GM23338 (cell line): Measurements from ENCODE around the gene GMPPB.
A peak's percentile ranks its signal among the peaks of the same experiment; 100 is the strongest.

Experiments
- CREB1 ChIP-seq: fragments of 250-450 bp; sonication (Bioruptor Pico); IDR thresholded peaks from 2 replicates; pipeline ENCODE4 v1.5.0; 2020; ENCODE audit warnings: low read depth, mild to moderate bottlenecking, moderate library complexity
- EZH2 ChIP-seq: fragments of 200-600 bp; sonication (generic); IDR thresholded peaks from one replicate; pipeline ENCODE4 v1.8.0; 2017; ENCODE audit warnings: antibody characterized with exemption, mild to moderate bottlenecking, low read depth; ENCODE audit not compliant: unreplicated experiment
- EZH2phosphoT487 ChIP-seq: fragments of 200-600 bp; sonication (generic); IDR thresholded peaks from one replicate; pipeline ENCODE4 v1.8.1; 2018; ENCODE audit warnings: antibody characterized with exemption; ENCODE audit not compliant: unreplicated experiment
- JUNB ChIP-seq: IDR thresholded peaks from one replicate; pipeline ENCODE4 v1.6.1; 2016; ENCODE audit warnings: antibody characterized with exemption; ENCODE audit not compliant: unreplicated experiment
- POLR2AphosphoS5 ChIP-seq: IDR thresholded peaks from 2 replicates; pipeline ENCODE4 v1.6.1; 2016; ENCODE audit warnings: antibody characterized with exemption, low read depth
- TF ChIP-seq, protein P1 (sequence below), 2 experiments: fragments of 200-600 bp in 1 of 2; sonication (generic) in 1 of 2; conservative IDR thresholded peaks; 2 replicates each; pipeline versions ENCODE4 v1.5.1 to v1.6.1; 2016 to 2017; ENCODE audit warnings: antibody characterized with exemption in 2 of 2, low read depth in 2 of 2, mild to moderate bottlenecking in 2 of 2, moderate library complexity in 1 of 2
- TF ChIP-seq, protein P2 (sequence below): IDR thresholded peaks from one replicate; pipeline ENCODE4 v1.6.1; 2018; ENCODE audit warnings: antibody characterized with exemption; ENCODE audit not compliant: unreplicated experiment
- TF ChIP-seq, protein P3 (sequence below): IDR thresholded peaks from 2 replicates; pipeline ENCODE4 v1.6.1; 2016; ENCODE audit warnings: antibody characterized with exemption

DNA sequence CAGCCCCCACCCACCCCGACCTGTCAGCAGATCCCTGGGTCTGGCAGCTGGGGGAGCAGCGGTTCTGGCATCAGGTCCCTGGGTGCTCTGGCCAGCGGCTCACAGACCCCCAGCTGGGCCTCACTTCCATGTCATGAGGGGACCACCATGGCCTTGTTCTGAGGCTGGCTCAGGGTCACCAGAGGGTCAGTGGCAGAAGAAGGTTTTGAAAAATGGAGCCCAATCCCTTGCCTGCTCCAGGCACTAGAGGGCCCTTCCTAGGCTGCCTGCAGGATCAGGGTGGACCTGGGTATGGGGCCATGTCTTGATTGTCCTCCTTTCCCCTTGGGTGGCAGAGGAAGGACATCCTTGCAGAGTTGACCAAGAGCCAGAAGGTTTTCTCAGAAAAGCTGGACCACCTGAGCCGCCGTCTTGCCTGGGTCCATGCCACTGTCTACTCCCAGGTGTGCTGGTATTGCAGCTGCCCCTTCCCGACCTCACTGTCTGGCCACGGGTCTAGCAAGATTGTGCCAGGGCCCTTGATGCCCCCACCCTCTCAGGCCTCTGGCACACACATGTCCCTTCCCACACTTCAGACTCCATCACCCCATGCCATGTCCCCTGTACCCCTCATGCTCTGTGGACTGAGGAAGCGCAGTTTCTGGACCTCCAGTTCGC is 17.2 kb downstream of the GMPPB start:
- TF ChIP-seq, protein P1, sequence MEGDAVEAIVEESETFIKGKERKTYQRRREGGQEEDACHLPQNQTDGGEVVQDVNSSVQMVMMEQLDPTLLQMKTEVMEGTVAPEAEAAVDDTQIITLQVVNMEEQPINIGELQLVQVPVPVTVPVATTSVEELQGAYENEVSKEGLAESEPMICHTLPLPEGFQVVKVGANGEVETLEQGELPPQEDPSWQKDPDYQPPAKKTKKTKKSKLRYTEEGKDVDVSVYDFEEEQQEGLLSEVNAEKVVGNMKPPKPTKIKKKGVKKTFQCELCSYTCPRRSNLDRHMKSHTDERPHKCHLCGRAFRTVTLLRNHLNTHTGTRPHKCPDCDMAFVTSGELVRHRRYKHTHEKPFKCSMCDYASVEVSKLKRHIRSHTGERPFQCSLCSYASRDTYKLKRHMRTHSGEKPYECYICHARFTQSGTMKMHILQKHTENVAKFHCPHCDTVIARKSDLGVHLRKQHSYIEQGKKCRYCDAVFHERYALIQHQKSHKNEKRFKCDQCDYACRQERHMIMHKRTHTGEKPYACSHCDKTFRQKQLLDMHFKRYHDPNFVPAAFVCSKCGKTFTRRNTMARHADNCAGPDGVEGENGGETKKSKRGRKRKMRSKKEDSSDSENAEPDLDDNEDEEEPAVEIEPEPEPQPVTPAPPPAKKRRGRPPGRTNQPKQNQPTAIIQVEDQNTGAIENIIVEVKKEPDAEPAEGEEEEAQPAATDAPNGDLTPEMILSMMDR (conservative IDR thresholded peaks at IDR 0.05; ENCODE audit: low read depth in 2 of 2): 0 out of 4 replicates have a peak, but pooled peaks of 1 of the 2 experiments have one; percentile 6
- TF ChIP-seq EZH2 (no peak), POLR2AphosphoS5 (no peak), JUNB (no peak), EZH2phosphoT487 (no peak), CREB1 (no peak)
- TF ChIP-seq, protein P2, sequence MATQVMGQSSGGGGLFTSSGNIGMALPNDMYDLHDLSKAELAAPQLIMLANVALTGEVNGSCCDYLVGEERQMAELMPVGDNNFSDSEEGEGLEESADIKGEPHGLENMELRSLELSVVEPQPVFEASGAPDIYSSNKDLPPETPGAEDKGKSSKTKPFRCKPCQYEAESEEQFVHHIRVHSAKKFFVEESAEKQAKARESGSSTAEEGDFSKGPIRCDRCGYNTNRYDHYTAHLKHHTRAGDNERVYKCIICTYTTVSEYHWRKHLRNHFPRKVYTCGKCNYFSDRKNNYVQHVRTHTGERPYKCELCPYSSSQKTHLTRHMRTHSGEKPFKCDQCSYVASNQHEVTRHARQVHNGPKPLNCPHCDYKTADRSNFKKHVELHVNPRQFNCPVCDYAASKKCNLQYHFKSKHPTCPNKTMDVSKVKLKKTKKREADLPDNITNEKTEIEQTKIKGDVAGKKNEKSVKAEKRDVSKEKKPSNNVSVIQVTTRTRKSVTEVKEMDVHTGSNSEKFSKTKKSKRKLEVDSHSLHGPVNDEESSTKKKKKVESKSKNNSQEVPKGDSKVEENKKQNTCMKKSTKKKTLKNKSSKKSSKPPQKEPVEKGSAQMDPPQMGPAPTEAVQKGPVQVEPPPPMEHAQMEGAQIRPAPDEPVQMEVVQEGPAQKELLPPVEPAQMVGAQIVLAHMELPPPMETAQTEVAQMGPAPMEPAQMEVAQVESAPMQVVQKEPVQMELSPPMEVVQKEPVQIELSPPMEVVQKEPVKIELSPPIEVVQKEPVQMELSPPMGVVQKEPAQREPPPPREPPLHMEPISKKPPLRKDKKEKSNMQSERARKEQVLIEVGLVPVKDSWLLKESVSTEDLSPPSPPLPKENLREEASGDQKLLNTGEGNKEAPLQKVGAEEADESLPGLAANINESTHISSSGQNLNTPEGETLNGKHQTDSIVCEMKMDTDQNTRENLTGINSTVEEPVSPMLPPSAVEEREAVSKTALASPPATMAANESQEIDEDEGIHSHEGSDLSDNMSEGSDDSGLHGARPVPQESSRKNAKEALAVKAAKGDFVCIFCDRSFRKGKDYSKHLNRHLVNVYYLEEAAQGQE: no peak
- TF ChIP-seq, protein P3, sequence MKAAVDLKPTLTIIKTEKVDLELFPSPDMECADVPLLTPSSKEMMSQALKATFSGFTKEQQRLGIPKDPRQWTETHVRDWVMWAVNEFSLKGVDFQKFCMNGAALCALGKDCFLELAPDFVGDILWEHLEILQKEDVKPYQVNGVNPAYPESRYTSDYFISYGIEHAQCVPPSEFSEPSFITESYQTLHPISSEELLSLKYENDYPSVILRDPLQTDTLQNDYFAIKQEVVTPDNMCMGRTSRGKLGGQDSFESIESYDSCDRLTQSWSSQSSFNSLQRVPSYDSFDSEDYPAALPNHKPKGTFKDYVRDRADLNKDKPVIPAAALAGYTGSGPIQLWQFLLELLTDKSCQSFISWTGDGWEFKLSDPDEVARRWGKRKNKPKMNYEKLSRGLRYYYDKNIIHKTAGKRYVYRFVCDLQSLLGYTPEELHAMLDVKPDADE: no peak
